T-helper 1 cell (primary cell): ENCODE data around the gene MCM3.

Experiments used
- DNase-seq, 5 donors: peaks; one replicate each; pipeline ENCODE4 v3.0.0-alpha.2; 2012 to 2020

The MCM3 gene

DNA sequence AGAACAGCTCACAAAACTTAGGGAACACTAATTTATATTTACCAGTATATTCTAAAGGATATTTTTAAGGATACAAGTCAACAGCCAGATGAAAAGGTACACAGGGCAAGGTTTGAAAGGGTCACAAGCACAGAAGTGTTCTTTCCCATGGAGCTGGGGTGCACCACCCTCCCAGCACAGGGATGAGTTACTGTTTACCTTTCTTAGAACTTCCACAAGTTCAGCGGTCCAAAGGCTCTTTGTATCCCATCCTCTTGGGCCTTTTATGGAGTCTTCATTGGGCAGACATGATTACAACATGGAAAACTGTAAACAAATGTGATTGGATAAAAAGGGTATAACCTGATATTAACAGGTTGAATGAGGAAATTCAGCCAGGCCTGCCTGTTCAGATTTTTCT, 39.1 kb downstream of the MCM3 start:
- DNase-seq, result no peak

DNA sequence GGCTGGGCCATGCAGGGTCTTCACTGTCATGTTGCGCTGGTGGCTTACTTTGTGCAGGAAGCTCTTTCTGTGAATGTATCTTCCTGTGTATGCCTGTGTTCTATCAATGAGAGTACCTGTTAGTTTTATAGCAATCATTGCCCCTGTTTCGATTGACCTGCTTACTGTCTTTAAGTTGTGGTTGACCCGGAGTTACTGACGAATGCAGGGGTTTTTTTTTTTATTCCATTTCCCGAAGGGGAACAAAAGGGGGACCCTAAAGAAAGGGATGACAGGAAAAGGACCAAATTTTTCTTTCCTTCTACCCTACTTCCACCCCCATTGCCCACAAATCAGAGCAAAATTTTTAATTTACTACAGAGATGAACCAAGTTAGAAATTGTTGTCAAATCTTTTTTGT, 40.1 kb downstream of the MCM3 start, which contains the start of gene IL17F:
IL17F (minus strand) TSS at position 101 of the 400 bp plus-strand sequence; CDS start at position 30, 71 bp downstream.
- DNase-seq, result no peak

DNA sequence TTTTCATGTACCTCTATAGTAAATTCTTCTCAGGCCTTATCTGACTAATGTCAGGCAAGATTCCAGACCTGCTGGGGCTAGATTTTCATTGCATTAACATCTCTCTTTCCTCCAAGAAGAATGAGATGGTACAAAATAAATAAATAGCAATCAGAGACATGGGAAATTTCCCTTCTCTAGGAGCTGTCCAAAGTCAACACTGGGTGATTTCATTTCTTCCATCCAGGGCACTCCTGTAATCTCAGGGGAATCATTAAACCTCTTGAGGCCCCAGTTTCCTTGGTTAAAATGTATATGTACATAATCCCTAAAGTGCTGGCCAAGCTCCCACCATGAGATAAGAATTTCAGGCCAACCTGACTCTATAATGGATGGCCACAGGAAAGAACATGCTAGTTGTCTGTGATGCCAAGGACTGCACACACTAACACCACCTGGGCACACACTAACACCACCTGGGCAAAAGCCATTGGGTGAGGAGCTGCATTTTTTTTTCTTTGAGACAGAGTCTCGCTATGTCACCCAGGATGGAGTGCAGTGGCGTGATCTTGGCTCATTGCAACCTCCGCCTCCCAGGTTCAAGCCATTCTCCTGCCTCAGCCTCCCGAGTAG, 41.2 kb downstream of the MCM3 start:
- DNase-seq, result no peak

DNA sequence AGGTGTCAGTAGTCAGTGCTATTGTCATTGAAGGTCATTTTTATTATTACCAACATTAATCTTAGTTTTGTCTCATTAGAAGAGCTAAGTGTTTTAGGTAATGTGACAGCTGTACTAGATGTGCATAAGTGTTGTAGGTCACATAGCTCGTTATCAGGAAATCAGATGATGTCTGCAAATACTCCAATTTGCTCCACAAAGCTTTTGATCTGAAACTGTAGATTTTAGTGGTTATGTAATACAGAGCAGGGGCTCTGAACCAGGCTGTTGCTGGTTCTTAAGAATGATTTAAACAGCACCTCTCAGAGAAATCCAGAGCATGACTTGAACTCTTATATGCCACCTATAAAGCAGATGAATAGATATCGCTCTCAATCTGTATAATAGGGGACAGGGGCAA, 42.7 kb downstream of the MCM3 start:
- DNase-seq, result no peak

DNA sequence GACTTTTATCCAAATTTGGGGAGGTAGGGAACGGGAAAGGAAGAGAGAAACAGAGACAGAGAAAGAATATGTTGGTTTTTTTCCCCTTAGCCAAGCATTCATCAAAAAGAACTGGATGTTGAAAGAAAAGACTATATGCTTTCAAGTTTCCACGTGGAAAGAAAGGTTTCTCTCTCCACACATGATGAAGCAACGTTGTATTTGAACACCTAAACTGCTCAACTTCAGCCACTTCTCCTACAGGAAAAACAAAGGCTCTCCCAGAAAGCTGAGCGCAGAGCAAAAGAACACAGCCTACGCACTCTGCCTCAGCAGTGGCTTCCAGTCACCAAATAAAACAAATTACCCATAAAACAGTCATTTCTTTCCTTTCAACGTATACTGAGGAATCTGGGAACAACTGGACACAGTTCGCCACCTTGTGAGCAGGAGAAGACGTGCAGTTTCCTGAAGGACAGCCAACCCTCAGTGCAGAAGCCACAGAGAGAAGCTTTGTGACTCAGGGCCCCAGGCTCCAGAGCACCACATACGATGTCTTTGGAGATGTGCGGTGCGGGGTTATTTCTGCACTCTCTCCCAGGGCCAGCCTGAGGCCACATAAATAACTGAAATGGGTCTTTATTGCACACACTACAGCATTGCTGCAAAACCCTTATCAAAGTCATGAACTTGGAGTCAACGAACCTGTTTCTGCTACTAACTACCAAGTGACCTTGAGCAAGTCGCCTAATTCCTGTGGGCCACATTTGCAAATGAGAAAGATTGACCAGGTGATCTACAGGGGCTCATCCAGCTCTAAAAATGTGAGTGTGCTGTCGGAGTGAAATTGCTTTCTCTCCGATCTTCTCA, 50.3 kb downstream of the MCM3 start:
- DNase-seq, result peak in 1 of 5 donors; percentile 63

DNA sequence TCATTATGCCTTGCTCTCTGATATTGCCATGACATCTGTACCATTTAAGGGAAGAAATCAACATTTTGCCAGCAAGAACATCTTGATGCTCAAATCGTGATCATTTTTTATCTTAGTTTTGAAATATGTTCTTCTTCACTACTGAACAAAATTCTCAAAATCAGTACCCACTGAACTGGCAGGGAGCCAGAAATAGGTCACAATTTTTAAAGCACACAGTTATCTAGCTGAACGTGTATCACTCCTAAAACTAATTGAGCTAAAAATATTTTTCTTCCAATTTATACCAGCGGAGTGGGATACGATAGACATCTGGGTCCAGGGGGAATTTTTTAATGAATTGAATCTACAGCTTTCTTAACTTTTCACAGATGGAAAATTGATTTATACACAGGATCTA, 51.5 kb downstream of the MCM3 start:
- no peak for DNase-seq

DNA sequence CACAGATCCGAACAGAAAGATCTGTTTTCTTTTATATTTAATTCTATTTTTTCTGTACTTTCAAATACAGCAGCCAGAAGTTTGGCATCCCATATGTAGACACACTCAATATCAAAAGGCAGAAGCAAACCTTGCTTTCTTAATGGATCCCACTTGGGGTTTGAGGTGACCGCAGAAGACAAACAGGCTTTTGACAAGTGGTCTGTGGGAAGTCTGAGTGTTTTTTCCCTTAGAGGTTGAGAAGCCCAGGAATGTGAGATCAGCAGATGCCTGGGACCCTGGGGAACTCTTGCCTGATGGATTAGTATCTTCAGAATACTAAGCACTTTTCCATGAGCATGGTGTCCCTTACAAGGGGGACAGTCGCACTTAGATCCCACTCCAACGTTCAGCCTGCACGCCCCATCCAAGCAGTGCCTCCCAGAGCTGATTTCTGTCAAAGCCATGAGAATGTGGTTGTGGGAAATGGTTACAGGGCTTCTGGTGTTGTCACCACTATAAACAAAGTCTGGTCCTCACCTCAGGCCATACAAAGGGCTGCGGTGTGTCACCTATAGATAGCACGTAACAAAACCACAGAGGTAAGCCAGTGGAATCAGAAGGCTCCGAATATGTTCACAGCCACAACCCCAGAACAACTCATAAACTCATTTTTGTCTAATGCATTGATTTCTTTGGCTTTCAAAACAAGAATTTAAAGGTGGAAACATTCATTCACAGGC, 53.0 kb downstream of the MCM3 start:
- peak in 1 of 5 donors; percentile 54 for DNase-seq

DNA sequence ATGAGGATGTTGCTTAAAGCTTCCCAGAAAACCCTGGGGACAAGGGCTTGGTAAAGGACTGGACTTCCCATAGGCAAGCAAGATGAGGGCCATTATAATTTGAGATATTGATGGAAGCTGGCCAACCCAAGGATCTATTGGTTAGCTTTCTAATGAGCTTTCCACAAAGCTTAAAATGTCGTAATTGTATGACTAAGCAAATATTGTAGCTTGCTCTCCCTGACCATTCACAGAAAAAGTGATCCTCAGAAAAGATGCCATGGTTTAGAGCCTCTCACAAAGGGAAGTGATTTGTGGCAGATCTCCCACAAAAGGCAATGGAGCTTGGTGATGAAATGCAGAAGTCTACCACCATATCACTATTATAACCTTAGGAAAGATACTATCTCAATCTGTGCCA, 53.9 kb downstream of the MCM3 start:
- no peak for DNase-seq

DNA sequence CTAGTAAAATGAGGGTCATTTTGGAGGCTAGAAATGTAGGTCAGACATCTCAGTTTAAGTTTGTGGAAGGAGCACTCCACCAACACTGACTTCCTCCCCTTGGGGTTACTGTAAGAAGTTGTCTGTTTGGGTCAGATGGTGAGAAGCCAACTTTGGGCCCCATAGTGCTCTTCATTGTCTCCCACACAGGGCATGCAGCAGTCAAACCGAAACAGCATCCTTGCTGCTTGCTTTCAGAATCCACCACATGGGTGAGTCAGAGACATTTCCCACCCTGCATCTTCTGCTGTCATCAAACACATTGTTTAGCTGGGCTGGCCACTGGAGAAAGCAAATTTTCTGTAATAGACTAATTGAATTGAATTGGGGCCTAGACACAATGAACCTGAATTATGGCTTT, 57.0 kb downstream of the MCM3 start:
- DNase-seq, result peak in 1 of 5 donors; percentile 94

DNA sequence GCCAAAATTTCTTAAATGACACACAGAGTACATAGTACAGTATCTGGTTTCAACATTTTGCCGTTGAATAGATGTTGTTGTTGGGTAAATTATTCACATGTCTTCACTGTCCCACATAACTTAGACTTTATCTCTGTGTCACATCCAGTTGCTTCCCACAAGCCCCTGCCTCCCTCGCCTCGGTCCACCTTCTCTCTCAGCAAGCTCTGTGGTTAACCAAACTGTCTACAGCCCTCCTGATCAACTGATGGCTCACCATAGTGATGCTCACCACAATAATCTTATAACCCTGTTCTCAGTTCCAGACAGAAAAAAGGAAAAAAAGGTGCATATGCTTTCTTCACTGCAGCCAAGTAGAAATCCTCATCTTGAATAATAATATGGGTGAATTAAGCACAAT, 63.2 kb downstream of the MCM3 start:
- DNase-seq, result peak in 1 of 5 donors; percentile 56

DNA sequence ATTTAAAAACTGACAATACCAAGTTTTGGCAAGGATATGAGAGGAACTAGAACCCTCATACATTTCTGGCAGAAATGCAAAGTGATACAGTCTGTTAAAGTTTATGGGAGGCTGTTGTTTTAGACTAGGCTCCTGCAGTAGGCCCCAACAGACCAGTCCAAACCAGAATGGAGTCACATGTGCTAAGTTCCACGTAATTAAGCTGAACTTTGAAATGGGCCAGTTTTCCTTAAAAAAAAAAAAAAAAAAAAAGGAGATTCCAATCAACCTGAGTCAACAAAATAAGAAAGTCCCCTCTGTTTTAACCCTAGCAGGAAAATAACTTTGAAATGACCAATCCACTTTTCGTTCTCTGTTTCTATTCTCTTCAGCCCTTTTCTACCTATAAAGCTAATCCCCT, 66.8 kb downstream of the MCM3 start:
- DNase-seq, result no peak

DNA sequence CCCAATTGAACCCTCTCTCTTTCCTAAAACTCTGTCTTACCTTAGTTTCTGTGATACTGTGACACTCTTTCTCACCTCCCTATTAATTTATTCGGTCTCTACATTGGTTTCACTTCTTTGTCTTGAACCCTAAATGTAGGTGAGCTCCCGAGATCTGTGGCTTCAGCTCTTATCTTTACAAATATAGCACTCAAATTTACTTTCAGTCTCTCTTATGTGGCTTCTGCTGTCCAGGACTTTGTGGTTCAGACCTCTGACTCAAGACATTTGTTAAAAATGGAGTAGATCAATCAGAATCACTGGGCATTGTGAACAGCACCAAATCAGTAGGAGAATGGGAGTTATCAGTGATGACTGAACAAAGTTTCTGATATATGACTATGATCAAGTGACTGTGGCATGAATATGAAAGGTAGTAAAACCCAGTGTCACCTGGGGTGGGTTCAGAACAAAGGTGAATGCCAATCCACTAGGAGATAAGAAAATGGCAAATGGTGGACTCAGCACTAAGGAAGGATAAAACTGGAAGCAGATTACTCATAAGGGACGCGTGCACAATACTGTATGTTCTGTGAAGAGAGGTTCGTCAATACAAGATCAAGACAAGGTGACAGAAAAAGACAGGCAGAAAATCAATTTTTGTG, 67.5 kb downstream of the MCM3 start:
- no peak for DNase-seq

DNA sequence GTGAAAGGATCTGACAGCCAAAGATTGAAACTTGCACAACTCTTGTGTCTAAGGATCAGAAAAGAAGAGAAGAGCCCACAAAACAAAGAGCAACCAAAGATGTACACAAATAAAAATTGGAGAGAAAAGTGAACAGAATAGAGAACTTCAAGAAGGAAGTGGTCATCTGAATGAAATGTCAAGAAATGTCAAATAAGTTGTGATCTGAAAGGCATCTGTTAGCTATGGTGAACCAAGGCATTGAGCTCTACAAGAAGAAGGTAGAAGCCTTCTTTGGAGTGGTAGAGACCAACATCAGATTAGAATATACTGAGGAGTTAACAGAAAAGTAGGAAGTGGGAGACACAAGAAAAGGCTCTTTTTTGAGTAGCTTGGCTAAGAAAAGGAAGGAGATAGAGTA, 68.8 kb downstream of the MCM3 start:
- DNase-seq, result no peak
